ENCODE results near the gene ITGB2.

The ITGB2 gene

DNA sequence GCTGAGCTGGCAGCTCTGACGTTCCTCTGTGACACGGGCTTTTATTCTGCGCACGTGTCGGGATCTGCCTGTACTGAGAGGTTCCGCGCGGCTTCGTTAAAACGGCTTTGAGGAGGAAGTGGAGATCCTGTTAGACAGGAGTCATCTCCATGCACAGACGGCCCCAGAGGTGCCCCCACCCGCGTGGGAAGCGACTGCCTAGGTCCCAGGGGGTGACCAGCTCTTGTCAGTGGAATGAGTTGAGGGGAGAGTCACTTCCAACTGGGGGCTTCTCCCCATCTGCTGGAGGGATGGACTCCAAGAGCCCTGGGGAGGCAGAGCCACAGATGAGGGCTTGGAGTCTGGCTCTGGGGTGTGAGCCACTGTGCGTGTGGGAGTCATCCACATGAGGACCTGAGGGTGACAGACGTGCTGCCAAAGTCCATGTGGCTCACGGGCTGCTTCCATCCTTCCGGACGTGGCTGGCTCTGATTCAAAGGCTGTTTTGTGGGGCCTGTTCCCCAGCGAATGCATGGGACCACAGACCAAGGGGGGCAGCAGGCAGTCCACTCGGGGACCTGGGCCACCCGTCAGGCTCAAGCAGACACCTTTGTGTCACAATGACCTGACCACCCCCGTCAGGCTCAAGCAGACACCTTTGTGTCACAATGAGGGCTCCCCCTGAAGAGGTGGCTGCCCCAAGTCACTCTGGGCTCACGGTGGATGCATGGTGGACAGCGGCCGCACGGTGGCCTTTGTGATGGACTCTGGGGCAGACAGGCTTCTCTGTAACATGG, 74.0 kb downstream of the ITGB2 start:
- DNase-seq (ENCODE audit: low spot score) = no peak

DNA sequence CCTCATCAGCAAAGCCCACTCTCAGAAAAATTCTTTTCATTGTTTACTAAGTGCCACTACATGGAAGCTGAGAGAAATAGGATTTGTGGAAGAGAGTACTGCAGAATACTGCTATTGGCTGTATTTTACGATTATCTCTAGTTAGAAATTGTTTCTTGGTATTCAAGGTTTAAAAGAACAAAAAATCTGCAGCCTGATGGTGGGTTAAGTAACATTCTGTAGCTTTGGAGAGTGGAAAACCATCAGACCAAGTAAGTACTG, 74.5 kb downstream of the ITGB2 start:
- DNase-seq (ENCODE audit: low spot score) = no peak

DNA sequence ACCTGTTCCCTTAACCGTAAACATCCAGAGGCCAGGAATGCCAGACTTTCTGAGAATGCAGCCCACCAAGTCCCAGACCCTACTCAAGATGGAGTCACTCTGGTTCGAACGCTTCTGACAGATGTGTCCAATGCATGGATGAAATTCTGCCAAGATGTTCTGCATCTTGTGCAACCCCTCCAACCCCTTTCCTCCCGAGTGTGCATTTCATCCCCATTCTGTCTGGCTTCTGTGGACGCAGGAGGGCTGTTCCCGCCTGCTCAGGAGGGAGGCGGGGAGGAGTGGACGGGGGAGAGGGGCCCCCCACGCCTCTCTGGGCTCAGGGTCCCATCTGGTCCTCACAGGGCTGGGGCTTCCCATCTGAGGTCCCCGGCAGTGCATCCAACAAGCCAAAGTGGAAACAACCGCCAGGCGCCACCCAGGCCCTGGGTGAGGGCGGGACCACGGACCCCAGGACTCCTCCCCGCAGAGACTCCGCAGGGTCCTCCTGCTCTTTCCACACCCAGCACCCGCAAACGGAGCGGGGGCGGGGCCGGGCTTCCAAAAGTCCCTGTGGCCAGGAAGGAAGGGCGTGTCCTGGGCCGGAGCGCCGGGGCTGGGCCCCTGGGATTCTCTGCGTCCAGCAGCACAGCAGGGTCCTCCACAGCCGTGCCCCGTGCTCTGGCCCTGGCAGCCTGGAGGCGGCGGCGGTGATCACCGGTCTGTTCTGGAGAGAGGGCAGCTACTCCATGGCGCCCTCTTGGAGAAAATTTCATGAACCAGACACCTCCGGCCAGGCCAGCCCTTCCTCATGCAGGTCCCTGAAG, 75.1 kb downstream of the ITGB2 start:
- peak; percentile 32 for DNase-seq (ENCODE audit: low spot score)

DNA sequence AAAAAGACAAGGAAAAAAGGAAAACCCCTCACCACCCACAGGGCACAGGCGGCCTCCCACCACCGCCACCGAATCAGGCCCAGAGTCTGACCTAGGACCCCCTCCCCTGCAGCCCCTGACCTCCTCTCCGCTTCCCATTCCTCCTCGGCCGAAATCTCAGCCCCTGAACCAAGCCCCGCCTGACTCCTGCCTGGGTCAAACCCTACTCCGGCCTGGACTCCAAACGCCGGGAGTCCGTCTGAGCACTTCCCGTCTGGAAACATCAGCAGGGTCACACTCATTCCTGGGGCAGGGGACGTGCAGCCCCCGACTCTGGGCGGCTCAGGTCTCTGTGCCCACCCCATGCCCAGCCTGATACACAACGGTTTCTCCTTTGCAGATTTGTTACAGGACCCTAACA, 76.4 kb downstream of the ITGB2 start:
- DNase-seq (ENCODE audit: low spot score) = no peak

DNA sequence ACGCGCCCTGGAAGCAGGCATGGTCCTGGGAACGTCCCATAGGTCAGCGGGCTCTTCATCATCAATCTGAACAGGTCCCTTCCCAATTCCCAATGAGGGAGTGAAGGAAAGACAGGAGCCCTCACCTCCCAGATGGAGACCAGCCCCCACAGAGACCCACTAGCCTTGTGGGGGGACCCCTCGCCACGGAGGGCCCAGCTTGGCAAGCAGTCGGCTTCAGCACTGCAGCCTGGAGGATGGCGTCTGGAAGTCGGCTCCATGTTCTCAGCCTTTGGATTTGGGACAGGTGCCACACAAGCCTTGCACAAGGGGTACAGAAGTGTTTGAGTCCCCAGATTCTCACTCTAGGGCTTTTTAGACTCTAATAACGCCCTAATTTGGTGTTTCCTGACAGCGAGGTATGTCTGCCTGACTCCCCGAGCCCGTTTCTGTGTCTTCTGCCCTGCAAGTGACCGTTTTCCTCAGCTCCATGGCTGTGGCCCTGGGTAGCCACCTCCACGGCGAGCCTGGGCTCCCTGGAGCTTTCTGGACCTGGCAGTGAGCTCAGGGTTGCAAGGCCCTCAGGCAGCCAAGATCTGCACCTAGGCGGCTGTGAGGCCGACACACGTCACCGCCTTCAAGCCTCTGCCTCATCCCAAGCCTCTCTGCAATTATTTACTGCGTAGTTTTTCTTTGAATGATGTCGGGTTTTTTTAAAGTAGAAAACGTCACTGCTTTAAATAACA, 77.8 kb downstream of the ITGB2 start:
- no peak for DNase-seq (ENCODE audit: low spot score)

DNA sequence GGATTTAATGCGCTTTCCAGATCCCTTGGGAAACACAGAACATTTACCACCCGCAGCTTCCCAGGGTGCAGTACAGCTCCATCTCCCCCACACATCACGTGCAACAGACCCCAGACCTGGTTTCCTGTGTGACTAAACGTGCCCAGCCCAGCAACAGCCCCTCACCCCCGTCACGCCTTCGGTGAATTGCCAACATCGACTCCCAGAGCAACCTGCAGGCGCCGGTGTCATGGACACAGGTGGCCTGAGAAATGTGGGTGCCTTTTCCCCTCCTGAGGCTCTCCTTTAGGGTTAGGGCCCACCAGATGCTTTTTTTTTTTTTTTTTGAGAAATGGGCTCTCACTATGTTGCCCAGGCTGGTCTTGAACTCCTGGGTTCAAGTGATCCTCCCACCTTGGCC, 78.6 kb downstream of the ITGB2 start:
- no peak for DNase-seq (ENCODE audit: low spot score)

DNA sequence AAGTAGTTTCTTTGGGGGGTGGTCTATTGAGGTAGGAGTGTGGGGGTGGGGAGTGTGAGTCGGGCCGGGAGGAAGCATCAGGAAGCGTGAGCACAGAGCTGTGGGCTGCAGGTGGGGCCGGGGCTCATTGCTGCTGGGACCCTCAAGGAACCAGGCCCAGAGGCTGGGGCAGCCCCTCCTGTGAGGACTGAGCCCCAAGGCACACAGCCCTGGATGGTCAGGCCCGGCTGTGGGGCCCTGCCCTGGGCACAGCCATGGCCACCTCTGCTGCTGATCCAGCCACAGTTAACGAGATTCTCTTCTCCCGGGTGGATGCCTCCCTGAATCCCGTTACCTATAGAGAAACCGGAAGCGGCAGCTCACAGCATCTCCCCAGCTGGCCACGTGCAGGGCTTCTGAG, 79.9 kb downstream of the ITGB2 start:
- DNase-seq (ENCODE audit: low spot score) = no peak

DNA sequence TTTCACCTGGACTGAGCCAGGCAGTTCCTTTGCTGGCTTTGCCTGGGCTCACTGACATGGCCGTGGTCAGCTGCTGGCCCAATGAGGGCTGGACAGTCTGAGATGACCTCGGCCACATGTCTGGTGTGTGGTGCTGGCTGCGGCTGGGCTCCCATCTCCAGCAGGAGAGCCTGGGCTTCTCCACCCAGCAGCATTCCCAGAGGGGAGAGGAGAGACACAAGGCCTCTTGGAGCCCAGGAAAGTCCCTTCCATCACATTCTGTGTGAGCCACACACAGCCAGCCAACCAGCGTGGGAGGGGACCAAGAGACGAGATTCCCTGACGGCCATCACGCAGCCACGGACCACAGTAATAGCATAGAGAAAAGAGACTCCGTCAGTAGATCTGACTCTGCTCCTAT, 81.7 kb downstream of the ITGB2 start:
- no peak for DNase-seq (ENCODE audit: low spot score)

DNA sequence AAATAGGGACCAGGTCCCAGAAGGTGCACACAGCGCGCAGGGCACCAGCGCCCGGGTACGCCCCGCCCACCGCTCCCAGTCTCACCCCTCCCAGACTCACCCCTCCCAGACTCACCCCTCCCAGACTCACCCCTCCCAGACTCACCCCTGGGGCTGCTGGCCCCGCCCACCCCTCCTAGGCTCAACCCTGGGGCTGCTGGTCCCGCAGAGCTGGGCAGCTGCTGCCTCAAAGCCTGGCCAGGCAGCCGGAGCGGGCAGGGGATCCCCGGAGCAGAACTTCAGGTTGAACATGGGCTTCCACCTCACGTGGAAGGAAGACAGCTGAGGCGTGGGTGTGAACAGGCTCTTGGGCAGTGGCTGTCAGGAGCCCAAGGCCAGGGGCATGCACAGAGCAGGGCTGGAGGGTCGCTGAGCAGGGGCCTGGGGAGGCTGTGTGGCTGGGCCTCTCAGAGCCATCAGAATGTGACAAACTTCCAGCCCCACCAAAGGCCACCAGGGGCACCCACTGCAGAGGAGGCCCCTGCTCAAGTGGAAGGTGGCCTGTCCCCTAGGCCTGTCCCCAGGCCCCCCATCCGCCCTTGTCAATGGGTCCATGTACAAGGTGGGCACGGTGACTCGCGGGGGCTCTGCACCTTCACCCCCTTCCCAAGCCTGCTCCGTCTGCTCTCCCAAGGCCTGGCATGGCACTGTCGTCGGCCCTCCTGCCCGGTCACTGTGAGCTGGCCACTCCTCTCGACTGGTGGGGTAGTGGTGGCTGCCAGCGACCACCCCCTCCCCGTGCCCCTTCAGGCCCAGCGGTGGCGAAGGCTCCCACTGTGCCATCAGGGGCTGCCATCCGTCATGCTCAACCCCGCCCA, 82.4 kb downstream of the ITGB2 start:
- no peak for DNase-seq (ENCODE audit: low spot score)

DNA sequence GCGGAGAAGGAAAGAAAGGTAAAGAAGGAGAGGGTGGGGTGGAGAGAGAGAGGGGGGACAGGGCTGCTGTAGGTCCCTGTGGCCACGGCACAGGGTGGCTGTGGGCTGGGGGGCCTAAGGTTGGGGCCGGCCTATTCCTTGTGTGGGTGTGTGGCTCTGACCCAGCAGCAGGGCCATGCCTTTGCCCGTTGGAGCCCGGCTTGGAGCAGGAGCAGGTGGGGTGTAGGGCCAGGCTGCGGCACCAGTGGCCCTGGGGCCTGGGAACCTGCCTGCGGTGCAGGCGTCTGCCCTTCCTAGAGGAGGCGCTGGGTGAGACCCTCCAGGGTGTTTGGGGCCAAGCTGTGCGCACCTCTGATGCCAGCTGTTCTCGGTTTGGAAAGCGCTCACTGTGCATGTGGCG, 83.2 kb downstream of the ITGB2 start:
- no peak for DNase-seq (ENCODE audit: low spot score)

DNA sequence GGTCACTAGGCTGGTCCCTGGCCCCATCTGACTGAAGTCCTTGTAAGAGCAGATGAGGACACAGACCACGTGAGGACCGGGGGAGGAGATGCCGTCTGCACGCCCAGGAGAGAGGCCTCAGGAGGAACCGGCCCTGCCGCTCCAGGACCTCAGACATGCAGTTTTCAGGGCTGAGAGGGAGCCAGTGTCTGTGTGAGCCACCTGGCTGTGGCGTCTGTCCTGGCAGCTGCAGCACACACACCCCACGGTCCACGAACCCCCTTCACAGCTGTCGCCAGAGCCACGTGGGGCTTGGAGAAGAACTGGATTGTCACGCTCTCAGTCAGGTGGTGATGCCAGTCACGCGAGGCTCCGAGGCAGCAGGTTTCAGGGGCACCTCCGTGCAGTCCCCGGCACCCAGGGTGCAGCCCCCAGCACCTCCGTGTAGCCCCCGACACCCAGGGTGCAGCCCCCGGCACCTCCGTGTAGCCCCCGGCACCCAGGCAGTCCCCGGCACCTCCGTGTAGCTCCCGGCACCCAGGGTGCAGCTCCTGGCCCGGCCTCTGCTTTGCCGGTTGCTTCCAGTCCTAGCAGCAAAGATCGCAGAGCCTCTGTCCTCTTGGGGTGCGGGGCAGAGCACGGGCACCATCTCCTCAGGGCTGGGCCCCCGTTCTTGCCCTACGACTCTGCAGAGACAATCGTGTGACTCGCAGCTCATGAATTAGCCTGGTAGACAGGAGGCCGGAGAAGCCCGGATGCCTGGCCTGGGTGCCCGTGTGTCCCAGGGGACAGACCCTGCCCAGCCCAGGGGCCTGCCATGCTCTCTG, 83.8 kb downstream of the ITGB2 start:
- no peak for DNase-seq (ENCODE audit: low spot score)

DNA sequence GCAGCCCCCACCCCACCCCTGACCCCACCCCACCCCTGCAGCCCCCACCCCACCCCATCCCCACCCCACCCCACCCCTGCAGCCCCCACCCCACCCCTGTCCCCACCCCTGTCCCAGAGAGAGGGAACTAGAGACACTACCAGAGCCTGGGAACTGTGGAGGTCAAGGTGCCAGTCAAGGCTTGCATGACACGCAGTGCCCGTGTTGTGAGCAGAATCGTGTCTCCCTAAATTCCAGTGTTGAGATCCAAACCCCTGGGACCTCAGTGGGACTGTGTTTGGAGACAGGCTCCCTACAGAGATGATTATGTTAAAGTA, 84.4 kb downstream of the ITGB2 start:
- no peak for DNase-seq (ENCODE audit: low spot score)

All from RKO (cell line).